ENCODE measurements around the gene SDK1. TPM values are rescaled to one million over a fixed set of nuclear protein-coding genes. Genes with fewer than 3 reads are reported as not detected.

Gene SDK1
- total RNA-seq, 1 experiment from 2014 or later, result 20.0 TPM

GRCh38 chr7:3847336-3847735 is 546.3 kb downstream of the SDK1 start:
- Mint-ChIP-seq H3K27ac (ENCODE audit: unreplicated experiment) (no peak overlapping the region), H3K9me3 (ENCODE audit: low read depth, unreplicated experiment) (no peaks in the 10 kb centered on the region), H3K4me3 (ENCODE audit: low read depth, unreplicated experiment) (no peak overlapping the region), H3K36me3 (ENCODE audit: insufficient read depth, unreplicated experiment) (no peaks in the 10 kb centered on the region), H3K4me1 (ENCODE audit: low read depth, unreplicated experiment) (no peaks in the 10 kb centered on the region), H3K27me3 (ENCODE audit: unreplicated experiment) (no peaks in the 10 kb centered on the region)
- no TSS peak for BruUV-seq (replicated peaks)
- no peak for TF ChIP-seq CTCF (IDR thresholded peaks at IDR 0.05; ENCODE audit: unreplicated experiment)
- DNase-seq, result no peak
- intact Hi-C loops (cut with micrococcal nuclease; ENCODE audit: unreplicated experiment), result no loop called here
- CTCF ChIA-PET, result interaction anchor here (0.7 to 1.6 kb wide), 2 partner anchors 10 to 386 kb away, joined by 3 read pairs; no protein-coding TSS in a partner anchor

- CTCF ChIA-PET, result no interaction called here
- H3K4me1 Mint-ChIP-seq (ENCODE audit: low read depth, unreplicated experiment), result no peaks in the 10 kb centered on the region
- no peak for TF ChIP-seq CTCF (IDR thresholded peaks at IDR 0.05; ENCODE audit: unreplicated experiment)
Observed at GRCh38 chr7:3859431-3859830, 558.4 kb downstream of the SDK1 start.

GRCh38 chr7:3860932-3861331 is 559.9 kb downstream of the SDK1 start:
- CTCF ChIA-PET, result no interaction called here
- H3K27me3 Mint-ChIP-seq (ENCODE audit: unreplicated experiment), result no peaks in the 10 kb centered on the region
- intact Hi-C loops (cut with micrococcal nuclease; ENCODE audit: unreplicated experiment), result no loop called here
- no peak for DNase-seq
- no peaks in the 10 kb centered on the region for H3K36me3 Mint-ChIP-seq (ENCODE audit: insufficient read depth, unreplicated experiment)
- no peaks in the 10 kb centered on the region for H3K4me1 Mint-ChIP-seq (ENCODE audit: low read depth, unreplicated experiment)
- H3K27ac Mint-ChIP-seq (ENCODE audit: unreplicated experiment), result no peak overlapping the region
- no peak for TF ChIP-seq CTCF (IDR thresholded peaks at IDR 0.05; ENCODE audit: unreplicated experiment)
- peaks cover 12% of the 10 kb centered on the region for H3K9me3 Mint-ChIP-seq (ENCODE audit: low read depth, unreplicated experiment)
- no peak overlapping the region for H3K4me3 Mint-ChIP-seq (ENCODE audit: low read depth, unreplicated experiment)
- no TSS peak for BruUV-seq (replicated peaks)

More at GRCh38 chr7:3859431-3859830, 558.4 kb downstream of the SDK1 start:
- no peak overlapping the region for H3K4me3 Mint-ChIP-seq (ENCODE audit: low read depth, unreplicated experiment)
- H3K36me3 Mint-ChIP-seq (ENCODE audit: insufficient read depth, unreplicated experiment), result no peaks in the 10 kb centered on the region
- H3K27me3 Mint-ChIP-seq (ENCODE audit: unreplicated experiment), result no peaks in the 10 kb centered on the region
- no peak for DNase-seq
- intact Hi-C loops (cut with micrococcal nuclease; ENCODE audit: unreplicated experiment), result no loop called here
- peaks cover 12% of the 10 kb centered on the region for H3K9me3 Mint-ChIP-seq (ENCODE audit: low read depth, unreplicated experiment)
- no peak overlapping the region for H3K27ac Mint-ChIP-seq (ENCODE audit: unreplicated experiment)
- no TSS peak for BruUV-seq (replicated peaks)

GRCh38 chr7:3861386-3861785 is 560.3 kb downstream of the SDK1 start:
- Mint-ChIP-seq H3K4me3 (ENCODE audit: low read depth, unreplicated experiment) (no peak overlapping the region), H3K27ac (ENCODE audit: unreplicated experiment) (no peak overlapping the region), H3K27me3 (ENCODE audit: unreplicated experiment) (no peaks in the 10 kb centered on the region), H3K36me3 (ENCODE audit: insufficient read depth, unreplicated experiment) (no peaks in the 10 kb centered on the region), H3K9me3 (ENCODE audit: low read depth, unreplicated experiment) (peaks cover 16% of the 10 kb centered on the region), H3K4me1 (ENCODE audit: low read depth, unreplicated experiment) (no peaks in the 10 kb centered on the region)
- BruUV-seq (replicated peaks), result no TSS peak
- CTCF ChIA-PET, result interaction anchor here (0.6 kb wide), 1 partner anchor 69 kb away, joined by 3 read pairs; no protein-coding TSS in a partner anchor
- no peak for DNase-seq
- no peak for TF ChIP-seq CTCF (IDR thresholded peaks at IDR 0.05; ENCODE audit: unreplicated experiment)
- intact Hi-C loops (cut with micrococcal nuclease; ENCODE audit: unreplicated experiment), result no loop called here
